ENCODE results near the gene HCN3. TPM values are rescaled to one million over a fixed set of nuclear protein-coding genes. Genes with fewer than 3 reads are reported as not detected.
"Not testable (repeated sequence)": the region's sequence is repeated elsewhere in the genome, so short reads cannot be mapped to it uniquely, and the experiment has no call there.

Gene HCN3
- polyA plus RNA-seq, 1 of the 3 experiments (the other 2 are of a cell fraction), result 9.7 TPM

- TF ChIP-seq USF1 (IDR thresholded peaks at IDR 0.05; ENCODE audit: borderline replicate concordance, low read depth) (no peak), NFIC (IDR thresholded peaks at IDR 0.05; ENCODE audit: borderline replicate concordance) (no peak), POLR2AphosphoS5 (IDR thresholded peaks at IDR 0.05; ENCODE audit: low read depth, low read length) (no peak), GATA2 (CRISPR knock-in tag; IDR thresholded peaks at IDR 0.05) (no peak), TAF1 (IDR thresholded peaks at IDR 0.05; ENCODE audit: borderline replicate concordance, low read depth, low read length) (no peak), EP300 (IDR thresholded peaks at IDR 0.05; ENCODE audit: borderline replicate concordance in 1 of 2, low read depth in 1 of 2, low read length in 1 of 2) (no peak), RCOR1 (IDR thresholded peaks at IDR 0.05; ENCODE audit: low read length) (no peak), USF2 (IDR thresholded peaks at IDR 0.05; ENCODE audit: borderline replicate concordance, low read depth, low read length) (no peak), MXI1 (IDR thresholded peaks at IDR 0.05; ENCODE audit: low read depth, low read length) (no peak), RXRA (IDR thresholded peaks at IDR 0.05; ENCODE audit: borderline replicate concordance, low read depth) (no peak), FOXJ3 (CRISPR knock-in tag; IDR thresholded peaks at IDR 0.05) (no peak), GABPA (IDR thresholded peaks at IDR 0.05; ENCODE audit: low read depth) (no peak), TCF12 (IDR thresholded peaks at IDR 0.05) (no peak), CTCF (IDR thresholded peaks at IDR 0.05) (no peak), SMC3 (IDR thresholded peaks at IDR 0.05; ENCODE audit: low read depth, low read length) (no peak)
- H4K20me1 ChIP-seq (ENCODE audit: insufficient read depth), result no peaks in the 10 kb centered on the region
- H3K9me3 ChIP-seq, result no peaks in the 10 kb centered on the region
- H2AFZ ChIP-seq (ENCODE audit: low read depth), result no peak overlapping the region
- H3F3A ChIP-seq (replicated peaks; ENCODE audit: insufficient read depth), result no peaks in the 10 kb centered on the region
- no peaks in the 10 kb centered on the region for H3K27me3 ChIP-seq (ENCODE audit: insufficient read depth)
- no peak overlapping the region for H3K4me3 ChIP-seq (ENCODE audit: low read depth in 2 of 2, low read length in 1 of 2)
- no peaks in the 10 kb centered on the region for H3K36me3 ChIP-seq (replicated peaks in 1 of 2; ENCODE audit: control insufficient read depth in 1 of 2, insufficient read depth in 2 of 2, low read length in 1 of 2)
- 89% methylated on average over 14 of the region's 21 CpGs for WGBS (ENCODE audit: low lambda C conversion rate)
- H3K27ac ChIP-seq (ENCODE audit: low read depth in 2 of 2, low read length in 1 of 2), result no peak overlapping the region
- no peaks in the 10 kb centered on the region for H3K79me2 ChIP-seq (ENCODE audit: insufficient read depth)
- H3K4me2 ChIP-seq, result no peak overlapping the region
- H3K4me1 ChIP-seq (ENCODE audit: control insufficient read depth in 1 of 2, insufficient read depth in 2 of 2, low read depth in 1 of 2, low read length in 1 of 2), result no peaks in the 10 kb centered on the region
- ChIA-PET POLR2A (no interaction called here), CTCF (interaction anchor here (0.8 kb wide), 1 partner anchor 20 kb away, joined by 3 read pairs; the partner anchor contains the start of gene FDPS)
- DNase-seq, result no peak
- H3K9me2 ChIP-seq, result no peaks in the 10 kb centered on the region
- no peak overlapping the region for H3K9ac ChIP-seq
Observed at GRCh38 chr1:155287987-155288543, 10.8 kb downstream of the HCN3 start.

GRCh38 chr1:155291006-155291405, 13.7 kb downstream of the HCN3 start:
- H4K20me1 ChIP-seq (ENCODE audit: insufficient read depth); H3K9me3 ChIP-seq; H2AFZ ChIP-seq (ENCODE audit: low read depth); H3K27me3 ChIP-seq (ENCODE audit: insufficient read depth); H3K4me3 ChIP-seq (ENCODE audit: low read depth in 2 of 2, low read length in 1 of 2); H3K27ac ChIP-seq (ENCODE audit: low read depth in 2 of 2, low read length in 1 of 2); POLR2A ChIA-PET; H3K4me1 ChIP-seq (ENCODE audit: control insufficient read depth in 1 of 2, insufficient read depth in 2 of 2, low read depth in 1 of 2, low read length in 1 of 2); H3K79me2 ChIP-seq (ENCODE audit: insufficient read depth); DNase-seq; H3K9ac ChIP-seq; H3F3A ChIP-seq (replicated peaks; ENCODE audit: insufficient read depth); H3K4me2 ChIP-seq; H3K36me3 ChIP-seq (replicated peaks in 1 of 2; ENCODE audit: control insufficient read depth in 1 of 2, insufficient read depth in 2 of 2, low read length in 1 of 2); H3K9me2 ChIP-seq: not testable (repeated sequence)
- CTCF ChIA-PET, result interaction anchor here (1.8 kb wide), 1 partner anchor 12 kb away, joined by 8 read pairs; no protein-coding TSS in a partner anchor
- 75% methylated on average over 8 of the region's 10 CpGs for WGBS (ENCODE audit: low lambda C conversion rate)
